ENCODE data around the gene ROBO1.
"Not testable (repeated sequence)": the region's sequence is repeated elsewhere in the genome, so short reads cannot be mapped to it uniquely, and the experiment has no call there.

The ROBO1 gene

GRCh38 chr3:78908236-78908635, 859.6 kb downstream of the ROBO1 start:
- no peak for DNase-seq (ENCODE audit: low spot score)

- no peak for DNase-seq (ENCODE audit: low spot score)
Observed at GRCh38 chr3:78907367-78907766, 860.4 kb downstream of the ROBO1 start.

GRCh38 chr3:78906930-78907329, 860.9 kb downstream of the ROBO1 start:
- no peak for DNase-seq (ENCODE audit: low spot score)

- no peak for DNase-seq (ENCODE audit: low spot score)
Observed at GRCh38 chr3:78906245-78906644, 861.6 kb downstream of the ROBO1 start.

GRCh38 chr3:78905700-78906099, 862.1 kb downstream of the ROBO1 start:
- DNase-seq (ENCODE audit: low spot score): no peak

- DNase-seq (ENCODE audit: low spot score): no peak
Observed at GRCh38 chr3:78901544-78901943, 866.3 kb downstream of the ROBO1 start.

GRCh38 chr3:78900880-78901279, 866.9 kb downstream of the ROBO1 start:
- no peak for DNase-seq (ENCODE audit: low spot score)

GRCh38 chr3:78900426-78900825, 867.4 kb downstream of the ROBO1 start:
- no peak for DNase-seq (ENCODE audit: low spot score)

- DNase-seq (ENCODE audit: low spot score): no peak
Observed at GRCh38 chr3:78895528-78895927, 872.3 kb downstream of the ROBO1 start.

- DNase-seq (ENCODE audit: low spot score): no peak
Observed at GRCh38 chr3:78894787-78895186, 873.0 kb downstream of the ROBO1 start.

- DNase-seq (ENCODE audit: low spot score): no peak
Observed at GRCh38 chr3:78893161-78893560, 874.6 kb downstream of the ROBO1 start.

GRCh38 chr3:78889348-78889747, 878.5 kb downstream of the ROBO1 start:
- no peak for DNase-seq (ENCODE audit: low spot score)

GRCh38 chr3:78888635-78889034, 879.2 kb downstream of the ROBO1 start:
- no peak for DNase-seq (ENCODE audit: low spot score)

- no peak for DNase-seq (ENCODE audit: low spot score)
Observed at GRCh38 chr3:78887547-78888011, 880.2 kb downstream of the ROBO1 start.

- no peak for DNase-seq (ENCODE audit: low spot score)
Observed at GRCh38 chr3:78887029-78887428, 880.8 kb downstream of the ROBO1 start.

- DNase-seq (ENCODE audit: low spot score): not testable (repeated sequence)
Observed at GRCh38 chr3:78884567-78884966, 883.2 kb downstream of the ROBO1 start.

GRCh38 chr3:78882251-78882650, 885.5 kb downstream of the ROBO1 start:
- DNase-seq (ENCODE audit: low spot score): no peak

GRCh38 chr3:78881501-78881900, 886.3 kb downstream of the ROBO1 start:
- DNase-seq (ENCODE audit: low spot score): no peak

GRCh38 chr3:78880603-78881461, 887.0 kb downstream of the ROBO1 start:
- DNase-seq (ENCODE audit: low spot score): no peak

- DNase-seq (ENCODE audit: low spot score): no peak
Observed at GRCh38 chr3:78879295-78879860, 888.4 kb downstream of the ROBO1 start.

GRCh38 chr3:78878789-78879188, 889.0 kb downstream of the ROBO1 start:
- no peak for DNase-seq (ENCODE audit: low spot score)

- no peak for DNase-seq (ENCODE audit: low spot score)
Observed at GRCh38 chr3:78878011-78878410, 889.8 kb downstream of the ROBO1 start.

- no peak for DNase-seq (ENCODE audit: low spot score)
Observed at GRCh38 chr3:78875851-78876250, 891.9 kb downstream of the ROBO1 start.

- no peak for DNase-seq (ENCODE audit: low spot score)
Observed at GRCh38 chr3:78875436-78875835, 892.4 kb downstream of the ROBO1 start.

All from kidney capillary endothelial cell (primary cell).